NCI-H460 (cell line): ENCODE results near the gene GTF3A. TPM values are rescaled to one million over a fixed set of nuclear protein-coding genes. Genes with fewer than 3 reads are reported as not detected.
"Not testable (repeated sequence)": the region's sequence is repeated elsewhere in the genome, so short reads cannot be mapped to it uniquely, and the experiment has no call there.

ENCODE experiments used
- DNase-seq: peaks from one replicate; pipeline ENCODE4 v3.0.0-alpha.2; 2016; ENCODE audit warnings: low read depth; ENCODE audit errors: extremely low read depth
- polyA plus RNA-seq: library from polyadenylated mRNA; depleted of rRNA; stranded (reverse); fragments of >200 nt; gene quantifications from 2 replicates; pipeline ENCODE4 v1.2.3, GENCODE V29; 2014; cell fraction: nucleus; rRNA removed
- total RNA-seq: library from RNA; depleted of rRNA; stranded (reverse); fragments of >200 nt; shearing (Covaris generic); gene quantifications from 2 replicates; pipeline ENCODE4 v1.2.3, GENCODE V29; 2014; rRNA removed

The GTF3A gene
- total RNA-seq, result 189 and 193 TPM in 2 replicates
- polyA plus RNA-seq, result 113 and 136 TPM in 2 replicates

GRCh38 chr13:27424246-27425157, at the start of gene GTF3A:
GTF3A (plus strand) TSS chr13:27424619.
- DNase-seq, result peak; percentile 71

- DNase-seq, result peak; percentile 74
Observed at GRCh38 chr13:27374650-27375049, 49.8 kb upstream of the GTF3A start.

GRCh38 chr13:27375686-27376326, 48.6 kb upstream of the GTF3A start:
- peak; percentile 44 for DNase-seq

GRCh38 chr13:27379126-27379525, 45.3 kb upstream of the GTF3A start:
- no peak for DNase-seq

- peak; percentile 40 for DNase-seq
Observed at GRCh38 chr13:27379694-27380641, 44.5 kb upstream of the GTF3A start.

GRCh38 chr13:27381601-27382000, 42.8 kb upstream of the GTF3A start:
- no peak for DNase-seq

- DNase-seq, result no peak
Observed at GRCh38 chr13:27383104-27383921, 41.1 kb upstream of the GTF3A start.

- DNase-seq, result no peak
Observed at GRCh38 chr13:27384285-27384684, 40.1 kb upstream of the GTF3A start.

- DNase-seq, result no peak
Observed at GRCh38 chr13:27388241-27388640, 36.2 kb upstream of the GTF3A start.

- DNase-seq, result no peak
Observed at GRCh38 chr13:27389891-27390290, 34.5 kb upstream of the GTF3A start.

- no peak for DNase-seq
Observed at GRCh38 chr13:27391471-27391870, 32.9 kb upstream of the GTF3A start.

- no peak for DNase-seq
Observed at GRCh38 chr13:27393101-27393500, 31.3 kb upstream of the GTF3A start.

- no peak for DNase-seq
Observed at GRCh38 chr13:27395007-27395510, 29.4 kb upstream of the GTF3A start.

- DNase-seq, result no peak
Observed at GRCh38 chr13:27396252-27396846, 28.1 kb upstream of the GTF3A start.

GRCh38 chr13:27398360-27398759, 26.1 kb upstream of the GTF3A start:
- DNase-seq, result no peak

- DNase-seq, result not testable (repeated sequence)
Observed at GRCh38 chr13:27400405-27400804, 24.0 kb upstream of the GTF3A start.

GRCh38 chr13:27401210-27401609, 23.2 kb upstream of the GTF3A start:
- DNase-seq, result no peak

GRCh38 chr13:27403203-27403678, 21.2 kb upstream of the GTF3A start:
- no peak for DNase-seq
